Activated CD4-positive, alpha-beta memory T cell treated with anti-CD3 and anti-CD28 coated beads, Interleukin-2, amount 10 ng/mL, durations not matched to agents 7 days and 5 days (primary cell): Measurements from ENCODE around the gene CISD2. TPM values are rescaled to one million over a fixed set of nuclear protein-coding genes. Genes with fewer than 3 reads are reported as not detected.

Experiments
- total RNA-seq, 2 experiments: library from RNA; stranded (reverse); gene quantifications; one replicate each; pipeline ENCODE4 v1.2.3, GENCODE V29; 2021

Gene CISD2
- total RNA-seq, 2 experiments from 2014 or later = 37.9 to 39.8 TPM

Other genes with a start within 250 kb of the CISD2 start
- 10 to 100 TPM; 13.6 to 14.5 TPM for gene MANBA, start 108.0 kb upstream of the CISD2 start, total RNA-seq
- gene UBE2D3, start 41.4 kb upstream of the CISD2 start, total RNA-seq = 100 to 1,000 TPM; 378 to 380 TPM
- gene SLC9B1, start 150.7 kb downstream of the CISD2 start, total RNA-seq = 1 to 10 TPM; 1.9 to 2.3 TPM
- 10 to 100 TPM; 18.3 to 20.7 TPM for gene SLC9B2, start 207.8 kb downstream of the CISD2 start, total RNA-seq
- 10 to 100 TPM; 22.5 to 23.6 TPM for gene BDH2, start 230.8 kb downstream of the CISD2 start, total RNA-seq